GM21390 (cell line): ENCODE measurements around the gene ADGRG1.

Source experiments
- ATAC-seq: cut with Tn5 transposase; IDR thresholded peaks from one replicate; pipeline ENCODE4 v1.9.1; 2021; ENCODE audit not compliant: unreplicated experiment

ADGRG1 gene

GRCh38 chr16:57604177-57604576 is 24.3 kb upstream of the ADGRG1 start:
- ATAC-seq, result no peak

- no peak for ATAC-seq
Observed at GRCh38 chr16:57606147-57606846, 22.1 kb upstream of the ADGRG1 start.

GRCh38 chr16:57606847-57607501 is 21.5 kb upstream of the ADGRG1 start:
- no peak for ATAC-seq

GRCh38 chr16:57607676-57608461 is 20.6 kb upstream of the ADGRG1 start:
- ATAC-seq, result no peak

GRCh38 chr16:57608462-57609113 is 19.8 kb upstream of the ADGRG1 start:
- no peak for ATAC-seq

GRCh38 chr16:57609541-57610401 is 18.7 kb upstream of the ADGRG1 start:
- peak; percentile 93 for ATAC-seq

GRCh38 chr16:57610611-57611010 is 17.8 kb upstream of the ADGRG1 start:
- ATAC-seq, result no peak

- no peak for ATAC-seq
Observed at GRCh38 chr16:57611181-57611580, 17.2 kb upstream of the ADGRG1 start.

GRCh38 chr16:57611706-57612105 is 16.7 kb upstream of the ADGRG1 start:
- no peak for ATAC-seq

- ATAC-seq, result no peak
Observed at GRCh38 chr16:57612494-57612893, 15.9 kb upstream of the ADGRG1 start.

- no peak for ATAC-seq
Observed at GRCh38 chr16:57613514-57613913, 14.9 kb upstream of the ADGRG1 start.

GRCh38 chr16:57614536-57614935 is 13.9 kb upstream of the ADGRG1 start:
- no peak for ATAC-seq

- ATAC-seq, result no peak
Observed at GRCh38 chr16:57614944-57615343, 13.5 kb upstream of the ADGRG1 start.

GRCh38 chr16:57615813-57616212 is 12.6 kb upstream of the ADGRG1 start:
- ATAC-seq, result no peak

GRCh38 chr16:57616241-57616640 is 12.2 kb upstream of the ADGRG1 start:
- no peak for ATAC-seq

- ATAC-seq, result no peak
Observed at GRCh38 chr16:57616876-57617275, 11.6 kb upstream of the ADGRG1 start.

GRCh38 chr16:57617604-57618111 is 10.8 kb upstream of the ADGRG1 start:
- ATAC-seq, result no peak

- no peak for ATAC-seq
Observed at GRCh38 chr16:57618296-57619132, 9.9 kb upstream of the ADGRG1 start.

- no peak for ATAC-seq
Observed at GRCh38 chr16:57619133-57619605, 9.3 kb upstream of the ADGRG1 start.
